GM12874 (cell line): ENCODE results near the gene GPR3.
A peak's percentile ranks its signal among the peaks of the same experiment; 100 is the strongest.

Experiments used
- TF ChIP-seq, protein P1 (sequence below): IDR thresholded peaks from 2 replicates; pipeline ENCODE4 v1.5.1; 2011; ENCODE audit warnings: low read depth, mild to moderate bottlenecking, control low read depth, low read length, moderate library complexity; ENCODE audit not compliant: insufficient read depth

GPR3 gene, protein sequence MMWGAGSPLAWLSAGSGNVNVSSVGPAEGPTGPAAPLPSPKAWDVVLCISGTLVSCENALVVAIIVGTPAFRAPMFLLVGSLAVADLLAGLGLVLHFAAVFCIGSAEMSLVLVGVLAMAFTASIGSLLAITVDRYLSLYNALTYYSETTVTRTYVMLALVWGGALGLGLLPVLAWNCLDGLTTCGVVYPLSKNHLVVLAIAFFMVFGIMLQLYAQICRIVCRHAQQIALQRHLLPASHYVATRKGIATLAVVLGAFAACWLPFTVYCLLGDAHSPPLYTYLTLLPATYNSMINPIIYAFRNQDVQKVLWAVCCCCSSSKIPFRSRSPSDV

GRCh38 chr1:27392096-27392777, at the start of gene GPR3:
GPR3 (plus strand) TSS chr1:27392622; CDS start chr1:27393799, 1,177 bp downstream.
- TF ChIP-seq, protein P1, sequence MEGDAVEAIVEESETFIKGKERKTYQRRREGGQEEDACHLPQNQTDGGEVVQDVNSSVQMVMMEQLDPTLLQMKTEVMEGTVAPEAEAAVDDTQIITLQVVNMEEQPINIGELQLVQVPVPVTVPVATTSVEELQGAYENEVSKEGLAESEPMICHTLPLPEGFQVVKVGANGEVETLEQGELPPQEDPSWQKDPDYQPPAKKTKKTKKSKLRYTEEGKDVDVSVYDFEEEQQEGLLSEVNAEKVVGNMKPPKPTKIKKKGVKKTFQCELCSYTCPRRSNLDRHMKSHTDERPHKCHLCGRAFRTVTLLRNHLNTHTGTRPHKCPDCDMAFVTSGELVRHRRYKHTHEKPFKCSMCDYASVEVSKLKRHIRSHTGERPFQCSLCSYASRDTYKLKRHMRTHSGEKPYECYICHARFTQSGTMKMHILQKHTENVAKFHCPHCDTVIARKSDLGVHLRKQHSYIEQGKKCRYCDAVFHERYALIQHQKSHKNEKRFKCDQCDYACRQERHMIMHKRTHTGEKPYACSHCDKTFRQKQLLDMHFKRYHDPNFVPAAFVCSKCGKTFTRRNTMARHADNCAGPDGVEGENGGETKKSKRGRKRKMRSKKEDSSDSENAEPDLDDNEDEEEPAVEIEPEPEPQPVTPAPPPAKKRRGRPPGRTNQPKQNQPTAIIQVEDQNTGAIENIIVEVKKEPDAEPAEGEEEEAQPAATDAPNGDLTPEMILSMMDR, result peak; percentile 68

GRCh38 chr1:27342778-27343638, 49.4 kb upstream of the GPR3 start:
- TF ChIP-seq, protein P1, result no peak

- TF ChIP-seq, protein P1, result no peak
Observed at GRCh38 chr1:27343639-27344025, 48.8 kb upstream of the GPR3 start.

DNA sequence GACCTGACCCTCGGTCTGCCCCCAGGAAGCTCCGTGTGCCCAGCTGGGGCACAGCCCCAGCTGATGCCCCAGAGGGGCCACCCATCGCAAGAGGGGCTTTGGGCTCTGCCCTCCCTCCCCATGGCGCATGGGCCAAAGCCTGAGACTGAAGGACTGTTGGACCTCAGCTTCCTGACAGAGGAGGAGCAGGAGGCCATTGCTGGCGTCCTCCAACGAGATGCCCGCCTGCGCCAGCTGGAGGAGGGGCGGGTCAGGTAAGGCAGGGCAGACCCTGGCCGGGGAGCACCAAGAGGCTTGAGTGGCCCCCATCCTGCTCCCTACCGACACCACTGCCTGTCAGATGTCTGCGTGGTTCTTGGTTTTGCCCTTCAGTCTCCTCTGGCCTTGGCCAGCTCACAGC, 47.1 kb upstream of the GPR3 start:
- TF ChIP-seq, protein P1, result no peak

- TF ChIP-seq, protein P1, result no peak
Observed at GRCh38 chr1:27346357-27346756, 46.1 kb upstream of the GPR3 start.

DNA sequence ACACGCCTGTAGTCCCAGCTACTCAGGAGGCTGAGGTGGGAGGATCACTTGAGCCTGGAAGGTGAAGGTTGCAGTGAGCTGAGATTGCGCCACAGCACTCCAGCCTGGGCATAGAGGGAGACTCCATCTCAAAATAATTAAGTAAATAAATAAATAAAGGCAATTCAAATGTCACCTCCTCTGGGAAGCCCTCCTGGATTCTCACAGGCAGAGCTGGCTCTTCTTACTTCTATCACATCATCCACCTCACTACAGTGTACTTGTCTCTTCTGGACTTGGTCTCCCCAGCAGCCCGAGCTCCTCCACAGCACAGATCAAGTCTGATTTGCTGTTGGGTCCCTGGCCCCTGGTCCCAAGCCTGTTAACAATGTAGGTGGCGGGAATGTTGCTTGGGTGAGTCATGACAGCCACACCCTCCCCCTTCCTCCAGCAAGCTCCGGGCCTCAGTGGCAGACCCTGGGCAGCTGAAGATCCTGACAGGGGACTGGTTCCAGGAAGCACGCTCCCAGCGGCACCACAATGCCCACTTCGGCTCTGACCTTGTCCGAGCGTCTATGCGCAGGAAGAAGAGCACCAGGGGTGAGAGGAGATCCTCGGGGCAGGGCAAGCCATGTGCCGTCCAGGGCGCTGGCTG, 45.3 kb upstream of the GPR3 start:
- TF ChIP-seq, protein P1, result no peak
